Measurements from ENCODE around the gene FCER1G. TPM values are rescaled to one million over a fixed set of nuclear protein-coding genes. Genes with fewer than 3 reads are reported as not detected.
A peak's percentile ranks its signal among the peaks of the same experiment; 100 is the strongest.

The FCER1G gene
- total RNA-seq, 1 experiment from 2014 or later, result 0.64 TPM

DNA sequence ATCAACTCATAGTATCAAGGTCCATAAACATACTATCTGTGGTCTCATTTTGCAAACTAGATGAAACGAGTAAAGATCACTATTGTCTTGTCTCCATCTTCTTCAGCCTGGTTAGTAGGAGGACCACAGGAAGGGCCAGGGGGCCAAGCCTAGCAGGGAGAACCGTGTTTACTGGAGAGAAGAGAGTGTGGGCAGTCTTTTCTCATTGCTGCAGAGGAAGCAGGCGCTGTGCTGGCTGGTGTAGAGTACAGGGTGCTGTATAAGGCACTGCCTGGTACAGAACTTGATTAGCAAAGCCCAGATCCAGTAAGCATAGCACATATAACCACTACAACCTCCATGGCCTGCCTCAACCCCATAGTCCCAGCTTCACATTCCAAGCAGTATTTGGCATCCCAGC, 27.8 kb upstream of the FCER1G start:
- DNase-seq (ENCODE audit: low read depth), result no peak

DNA sequence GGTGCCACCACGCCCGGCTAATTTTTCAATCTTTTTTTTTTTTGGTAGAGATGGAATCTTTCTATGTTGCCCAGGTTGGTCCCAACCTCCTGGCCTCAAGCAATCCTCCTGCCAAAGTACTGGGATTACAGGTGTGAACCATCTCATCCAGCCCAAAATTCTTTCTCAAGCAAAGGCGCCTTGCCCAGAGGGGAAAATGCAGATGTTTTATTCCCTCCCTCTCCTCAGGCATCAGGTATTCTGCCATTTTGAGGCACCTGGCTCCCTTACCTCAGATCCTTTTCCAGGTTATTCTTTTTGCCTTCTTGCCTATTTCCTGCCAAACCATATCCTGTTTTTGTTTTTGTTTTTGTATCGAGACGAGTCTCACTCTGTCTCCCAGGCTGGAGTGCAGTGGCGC, 26.7 kb upstream of the FCER1G start:
- no peak for DNase-seq (ENCODE audit: low read depth)

DNA sequence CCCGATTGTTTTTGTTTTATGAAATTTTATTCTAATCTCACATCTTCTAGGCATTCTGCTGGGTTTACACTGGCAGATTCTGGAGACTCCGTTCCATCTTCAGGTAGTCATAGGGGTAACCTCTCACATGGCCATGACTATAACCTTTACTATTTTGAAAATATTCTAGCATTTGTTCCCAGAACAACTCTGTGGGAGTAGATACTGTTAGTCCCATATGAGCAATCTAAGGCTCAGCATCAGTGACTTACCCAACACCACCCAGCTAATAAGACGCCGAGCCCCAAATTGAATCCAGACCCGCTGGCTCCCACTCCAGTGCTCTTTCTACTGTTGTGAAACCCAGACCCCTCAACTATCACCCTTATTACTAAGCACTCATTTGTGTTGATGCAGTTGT, 26.1 kb upstream of the FCER1G start:
- no peak for DNase-seq (ENCODE audit: low read depth)

DNA sequence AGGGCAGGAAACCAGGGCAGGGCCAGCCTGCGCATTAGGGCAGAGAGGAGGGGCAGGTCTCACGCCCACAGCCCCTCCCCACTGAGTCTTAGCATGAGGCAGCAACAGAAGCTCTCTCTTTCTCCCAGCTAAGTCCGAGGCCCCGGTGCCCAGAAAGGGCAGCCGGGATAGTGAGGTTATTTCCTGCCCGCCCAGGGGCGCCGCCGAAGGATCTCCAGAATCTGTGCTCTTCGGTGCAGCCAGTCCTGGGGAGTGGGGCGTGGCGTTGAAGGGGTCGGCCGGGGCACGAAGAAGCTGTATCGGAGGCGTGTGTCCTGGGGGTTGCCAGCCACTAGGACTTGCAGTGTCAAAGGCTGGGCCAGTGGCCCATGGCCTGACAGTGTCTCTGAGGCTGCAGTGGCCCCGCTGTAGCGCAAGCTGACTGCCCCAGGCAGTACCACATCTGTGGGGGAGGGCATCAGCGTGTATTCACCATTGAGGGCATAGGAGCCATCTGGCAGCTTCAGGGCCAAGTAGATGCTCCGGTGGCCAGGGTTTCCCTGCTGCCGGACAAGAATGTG, 24.1 kb upstream of the FCER1G start:
- DNase-seq (ENCODE audit: low read depth), result no peak

DNA sequence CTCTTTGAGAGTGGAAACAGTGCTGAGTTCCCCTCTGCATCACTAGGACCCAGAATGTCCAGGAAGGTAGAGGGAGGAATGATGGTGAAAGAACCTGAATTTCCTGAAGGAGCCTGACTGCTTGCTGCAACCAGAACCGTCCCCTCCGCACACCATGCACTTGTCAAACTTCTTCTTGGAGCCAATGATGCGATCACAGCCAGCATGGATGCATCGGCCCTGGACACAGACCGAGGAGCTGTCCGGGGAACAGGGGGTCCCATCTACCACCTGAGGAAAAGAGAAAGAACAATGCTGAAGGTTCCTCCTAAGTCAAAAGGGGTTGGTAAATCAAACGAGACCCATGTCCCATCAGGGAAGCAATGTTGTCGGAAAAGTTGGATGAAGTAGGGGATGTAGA, 23.1 kb upstream of the FCER1G start:
- DNase-seq (ENCODE audit: low read depth), result no peak

DNA sequence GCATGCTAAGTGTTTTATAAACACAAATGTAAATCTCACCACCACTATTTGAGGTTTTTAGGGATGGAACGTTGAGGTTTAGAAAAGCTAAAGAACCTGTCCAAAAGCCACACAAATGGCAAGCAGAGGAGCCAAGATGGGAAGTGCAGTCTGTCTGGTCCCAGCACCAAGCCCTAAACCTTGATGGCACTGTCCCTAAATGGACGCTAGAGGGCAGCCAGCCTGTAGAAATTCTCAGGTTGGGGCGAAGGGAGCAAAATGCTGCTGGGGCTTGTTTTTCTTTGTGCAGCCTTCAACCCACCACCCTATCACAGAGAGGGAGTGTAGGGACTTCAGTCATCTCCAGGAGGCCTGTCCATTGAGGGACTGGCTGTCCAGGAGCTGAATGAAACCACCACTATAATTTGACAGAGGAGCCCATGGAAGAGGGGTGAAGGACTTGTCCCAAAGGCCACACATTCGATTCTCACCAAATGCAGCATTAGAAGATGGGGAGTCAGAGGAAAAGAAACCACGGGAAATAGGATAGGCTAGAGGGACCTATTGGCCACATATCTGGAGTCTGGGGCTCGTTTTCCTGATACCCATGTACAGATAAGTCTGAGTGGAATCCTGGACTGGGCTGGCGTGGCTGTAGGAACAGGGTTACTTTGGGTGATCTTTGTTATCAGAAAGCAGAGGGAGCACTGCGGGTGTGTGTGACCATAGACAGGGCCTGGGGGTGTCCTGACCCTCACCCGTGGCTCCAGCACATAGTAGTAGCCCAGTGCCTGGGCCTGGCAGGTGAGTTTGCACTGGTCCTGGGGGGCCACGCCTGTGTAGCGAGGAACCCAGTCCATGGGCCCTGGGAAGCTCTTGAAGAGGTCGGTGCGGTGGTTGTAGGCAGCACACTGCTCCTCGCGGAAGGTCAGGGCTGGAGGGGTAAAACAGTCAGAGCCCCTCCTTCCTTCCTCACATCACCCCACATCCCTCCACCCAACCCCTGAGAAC, 22.3 kb upstream of the FCER1G start:
- peak; percentile 70 for DNase-seq (ENCODE audit: low read depth)

DNA sequence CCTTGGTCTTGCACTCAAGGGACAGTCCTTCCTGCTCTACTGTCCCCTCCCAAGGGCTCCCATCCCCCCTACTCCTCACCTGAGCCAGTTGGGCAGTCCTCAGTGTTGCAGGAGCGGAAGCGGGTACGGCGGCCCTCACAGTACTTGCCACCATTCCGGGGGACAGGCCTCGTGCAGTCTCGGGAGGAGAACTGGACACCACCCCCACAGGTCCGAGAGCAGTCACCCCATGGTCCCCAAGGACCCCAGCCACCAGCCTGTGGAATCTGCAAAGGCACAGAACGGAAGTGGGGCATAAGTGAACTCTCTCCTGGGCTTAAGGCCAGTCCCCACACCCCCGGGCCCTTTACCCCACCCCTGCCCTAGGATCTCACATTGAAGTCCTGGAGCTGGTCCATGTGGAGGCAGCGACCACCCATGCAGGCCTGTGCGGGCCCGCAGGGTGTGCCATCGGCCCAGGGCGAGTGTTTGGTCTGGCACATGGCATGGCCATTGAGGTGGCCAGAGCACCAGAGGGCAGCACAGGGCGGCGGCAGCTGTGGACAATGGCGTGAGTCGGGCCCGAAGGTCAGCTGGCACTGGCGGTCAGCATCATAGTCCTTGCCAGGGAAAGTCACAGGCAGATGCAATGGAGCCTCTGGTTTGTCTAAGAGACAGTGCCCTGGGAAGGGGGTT, 21.4 kb upstream of the FCER1G start:
- no peak for DNase-seq (ENCODE audit: low read depth)

DNA sequence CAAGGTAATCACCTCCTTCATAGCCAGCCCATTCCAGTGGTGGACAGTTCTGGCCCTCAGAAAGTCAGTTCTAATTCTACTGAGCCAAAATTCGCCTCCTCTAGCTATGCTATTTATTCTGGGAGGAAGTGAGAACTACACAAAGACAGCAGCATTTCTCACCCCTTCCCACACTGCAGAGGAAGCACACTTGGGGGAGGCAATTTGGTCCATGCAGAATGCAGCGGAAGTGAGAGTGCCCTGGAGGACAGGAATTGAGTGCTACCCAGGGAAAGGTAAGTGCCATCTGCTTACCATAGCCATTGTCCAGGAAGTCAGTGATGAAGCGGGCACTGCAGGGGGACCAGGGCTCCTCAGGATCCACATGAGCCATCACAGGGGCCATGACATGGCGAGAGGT, 19.9 kb upstream of the FCER1G start:
- no peak for DNase-seq (ENCODE audit: low read depth)

DNA sequence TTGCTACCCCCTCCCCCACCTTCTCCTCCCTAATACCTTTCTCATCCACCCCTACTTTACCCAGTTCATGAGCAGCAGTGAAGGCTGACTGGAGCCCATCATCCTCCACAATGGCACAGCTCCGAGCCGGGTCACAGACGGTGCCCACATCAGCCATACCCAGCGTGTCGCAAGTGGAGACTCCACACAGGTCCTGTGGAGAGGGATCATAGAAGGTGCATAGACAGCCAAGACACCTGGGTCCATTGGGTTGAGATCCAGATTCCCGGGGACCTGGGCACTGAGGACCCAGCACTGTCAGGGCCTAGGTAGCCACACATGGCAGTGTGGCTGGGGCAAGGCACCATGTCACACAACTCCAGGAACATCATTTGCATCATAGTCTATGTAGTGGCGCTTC, 19.0 kb upstream of the FCER1G start:
- DNase-seq (ENCODE audit: low read depth), result no peak

DNA sequence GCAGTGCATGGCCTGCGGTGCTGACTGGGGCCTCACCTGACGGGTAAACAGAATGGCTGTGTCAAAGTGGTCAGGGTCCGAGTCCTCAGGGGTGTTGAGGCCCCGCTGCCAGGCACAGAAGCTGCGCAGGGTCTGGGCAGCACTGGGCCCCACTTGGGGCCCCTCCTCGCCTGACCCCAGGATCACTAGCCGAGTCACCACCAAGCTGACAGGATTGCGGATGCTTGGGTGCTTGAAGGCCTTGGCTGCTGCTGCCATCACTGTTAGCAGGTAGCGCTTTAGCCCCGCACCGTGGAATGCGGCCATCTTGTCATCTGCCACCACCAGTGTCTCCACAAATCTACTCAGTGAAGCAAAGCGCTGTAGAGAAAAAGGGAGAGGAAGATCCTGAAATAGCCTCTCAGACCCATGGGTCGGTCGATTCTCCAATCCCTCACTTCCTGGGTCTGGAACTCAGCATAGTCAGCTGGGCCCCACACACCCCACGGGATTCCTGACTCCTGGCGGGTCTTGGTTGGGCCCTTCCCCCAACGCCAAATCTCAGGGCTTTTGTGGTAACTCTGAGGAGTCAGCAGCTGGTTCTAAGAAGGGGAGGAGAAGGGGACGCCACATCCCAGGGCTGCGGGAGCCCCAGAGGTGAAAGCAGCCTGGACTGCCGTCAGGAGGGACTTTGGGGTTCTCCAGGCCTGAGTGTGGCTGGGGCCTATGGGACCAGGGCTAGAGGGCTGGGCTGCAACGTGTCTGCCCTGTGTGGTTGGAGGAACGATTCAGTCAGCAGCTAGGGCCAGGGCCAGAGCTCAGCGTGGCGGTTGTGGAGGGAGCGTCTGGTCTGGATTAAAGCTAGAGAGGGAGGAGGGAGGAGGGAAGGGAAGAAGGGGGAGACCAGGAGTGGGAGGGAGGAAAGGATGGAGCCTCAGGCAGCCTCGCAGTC, 18.3 kb upstream of the FCER1G start:
- no peak for DNase-seq (ENCODE audit: low read depth)

DNA sequence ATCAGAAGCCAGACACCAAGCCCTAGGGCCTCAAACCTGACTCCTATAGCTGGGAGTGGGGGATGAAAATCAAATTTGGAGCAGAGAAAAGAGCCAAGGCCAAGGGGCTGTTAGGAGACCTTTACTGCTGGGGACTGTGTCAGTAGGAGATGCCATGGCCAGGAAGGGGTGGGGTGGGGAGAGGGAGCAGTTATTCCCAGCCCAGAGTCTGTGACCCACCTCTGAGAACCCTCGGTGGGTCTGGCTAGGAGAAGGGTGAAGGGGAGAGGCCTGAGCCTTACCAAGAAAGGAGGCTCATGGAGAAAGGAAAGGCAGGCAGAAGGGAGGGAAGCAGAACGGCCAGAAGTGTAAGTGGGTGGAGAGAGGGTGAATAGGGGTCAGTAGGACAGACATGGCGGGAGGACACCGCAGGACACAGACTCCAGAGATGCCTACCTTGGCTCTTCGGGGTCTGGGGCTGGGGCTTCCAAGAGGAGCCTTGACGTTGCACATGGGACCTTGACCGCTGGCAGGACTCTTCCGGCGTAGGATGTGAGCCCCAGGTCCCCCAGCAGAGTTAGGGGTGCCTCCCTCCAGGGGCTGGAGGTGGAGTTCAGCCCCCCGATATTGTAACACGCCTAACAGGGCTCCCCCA, 17.4 kb upstream of the FCER1G start:
- no peak for DNase-seq (ENCODE audit: low read depth)

DNA sequence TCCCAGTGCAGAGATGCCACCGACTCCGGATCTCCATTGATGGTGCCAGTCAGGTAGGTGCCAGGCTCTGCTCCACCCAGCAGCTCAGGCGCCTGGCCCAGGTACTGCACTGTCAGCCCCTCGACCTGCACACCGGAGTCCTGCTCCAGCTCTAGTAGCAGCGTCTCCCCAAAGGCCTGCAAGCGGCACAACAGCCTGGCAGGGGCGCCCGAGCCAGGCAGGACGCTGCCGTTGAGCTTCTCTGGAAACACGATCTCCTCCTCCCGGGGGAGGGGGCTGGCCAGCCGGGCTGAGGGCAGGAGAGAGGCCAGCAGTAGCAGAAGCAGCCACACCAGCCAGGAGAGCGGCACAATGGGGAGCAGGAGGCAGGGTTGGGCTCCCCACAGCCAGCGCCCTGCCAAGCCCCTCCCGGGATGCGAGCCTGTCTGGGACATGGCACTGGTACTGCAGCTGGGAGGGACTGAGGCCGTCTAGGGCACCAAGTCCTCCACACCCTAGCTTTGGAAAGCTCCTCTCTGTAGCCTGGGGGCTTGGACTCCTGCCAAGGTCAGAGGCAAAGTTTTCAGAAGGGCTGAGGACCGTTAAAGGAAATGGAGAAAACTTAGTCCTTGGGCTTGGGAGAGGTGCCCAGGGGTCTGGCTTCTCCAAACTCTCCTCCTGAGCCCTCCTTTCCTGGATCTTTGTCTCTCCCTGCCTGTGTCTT, 16.8 kb upstream of the FCER1G start:
- no peak for DNase-seq (ENCODE audit: low read depth)

DNA sequence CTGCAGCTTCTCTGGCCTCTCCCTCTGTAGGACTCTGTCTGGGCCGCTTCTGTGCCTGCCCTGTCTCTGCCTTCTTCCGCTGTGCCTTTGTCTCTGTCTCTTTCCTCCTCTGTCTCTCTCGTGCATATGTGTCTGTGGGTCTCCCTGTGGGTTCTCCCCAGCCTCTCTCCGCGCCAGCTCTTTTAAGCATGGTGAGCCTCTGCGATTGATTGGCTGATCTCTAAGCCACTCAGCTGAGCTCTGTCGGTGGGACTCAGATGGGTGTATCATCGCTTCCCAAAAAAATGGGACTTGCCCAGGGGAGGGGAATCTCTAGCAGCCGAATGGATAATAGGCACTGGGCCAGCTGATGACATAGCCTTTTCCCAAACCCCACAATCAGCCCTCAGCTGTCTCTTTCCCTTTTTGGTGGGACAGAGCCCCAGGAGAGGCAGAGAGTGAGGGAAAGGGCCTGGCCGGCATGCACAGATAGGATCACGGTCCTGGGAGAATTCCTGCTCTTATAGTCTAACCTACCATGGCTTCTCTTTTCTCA, 16.1 kb upstream of the FCER1G start, which contains the start of gene ADAMTS4:
ADAMTS4 (minus strand) TSS at position 158 of the 535 bp plus-strand sequence. CDS start 427 bp downstream, outside the sequence.
- no peak for DNase-seq (ENCODE audit: low read depth)

DNA sequence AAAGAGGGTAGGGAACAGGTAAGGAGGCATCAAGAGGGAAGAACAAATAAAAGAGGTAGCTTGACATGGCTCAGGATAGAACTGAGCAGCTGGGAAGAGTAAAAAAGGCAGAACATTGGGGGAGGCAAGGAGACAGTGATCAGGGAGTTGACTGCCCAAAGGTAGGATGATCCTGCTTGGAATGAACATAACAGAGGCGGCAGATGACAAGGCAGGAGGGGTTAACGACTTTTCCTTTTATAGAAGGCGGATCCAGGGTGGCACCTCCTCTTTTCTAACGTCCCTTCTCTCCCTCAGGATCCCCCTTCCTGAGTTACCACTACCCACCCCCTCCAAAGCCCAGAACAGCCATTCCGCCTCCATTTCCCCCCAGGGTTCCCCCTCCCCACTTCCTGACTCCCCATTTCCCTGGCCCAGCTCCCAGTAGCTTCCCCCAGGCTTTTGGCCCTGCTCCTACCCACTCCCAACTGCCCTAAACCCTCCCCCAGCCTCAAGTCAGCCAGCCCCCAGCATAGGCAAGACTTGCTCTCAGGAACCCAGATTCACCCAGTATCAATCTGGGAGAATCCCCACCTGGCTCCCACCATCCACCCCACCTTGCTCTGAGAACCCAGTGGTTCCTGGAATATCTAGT, 15.5 kb upstream of the FCER1G start:
- no peak for DNase-seq (ENCODE audit: low read depth)

DNA sequence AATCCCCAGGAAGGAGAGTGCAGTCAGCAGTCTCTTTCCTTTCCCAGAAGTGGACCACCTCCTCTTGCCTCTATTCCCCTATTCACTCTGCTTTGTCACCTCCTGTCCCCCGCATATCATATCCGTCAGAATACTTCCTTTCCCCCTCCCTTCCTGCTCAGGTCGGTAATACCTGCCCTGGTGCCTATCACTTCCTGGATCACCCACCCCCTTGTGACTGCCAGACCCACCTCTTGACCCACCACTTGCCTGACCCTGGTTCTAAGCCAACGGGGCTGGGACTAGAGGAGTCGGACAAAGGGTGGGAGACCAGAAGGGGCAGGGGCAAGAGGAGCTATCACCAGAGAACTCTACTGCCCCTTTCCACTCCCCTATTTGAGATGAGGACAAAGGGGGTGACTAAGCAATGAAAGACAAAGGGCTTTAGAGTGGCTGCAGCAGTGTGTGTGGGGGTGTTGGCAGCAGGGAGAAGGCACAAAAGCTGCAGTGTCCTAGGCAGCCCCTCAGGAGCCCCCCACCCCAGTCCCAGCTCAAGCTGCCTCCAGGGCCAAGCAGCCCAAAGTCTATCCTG, 14.6 kb upstream of the FCER1G start:
- DNase-seq (ENCODE audit: low read depth), result peak; percentile 34

DNA sequence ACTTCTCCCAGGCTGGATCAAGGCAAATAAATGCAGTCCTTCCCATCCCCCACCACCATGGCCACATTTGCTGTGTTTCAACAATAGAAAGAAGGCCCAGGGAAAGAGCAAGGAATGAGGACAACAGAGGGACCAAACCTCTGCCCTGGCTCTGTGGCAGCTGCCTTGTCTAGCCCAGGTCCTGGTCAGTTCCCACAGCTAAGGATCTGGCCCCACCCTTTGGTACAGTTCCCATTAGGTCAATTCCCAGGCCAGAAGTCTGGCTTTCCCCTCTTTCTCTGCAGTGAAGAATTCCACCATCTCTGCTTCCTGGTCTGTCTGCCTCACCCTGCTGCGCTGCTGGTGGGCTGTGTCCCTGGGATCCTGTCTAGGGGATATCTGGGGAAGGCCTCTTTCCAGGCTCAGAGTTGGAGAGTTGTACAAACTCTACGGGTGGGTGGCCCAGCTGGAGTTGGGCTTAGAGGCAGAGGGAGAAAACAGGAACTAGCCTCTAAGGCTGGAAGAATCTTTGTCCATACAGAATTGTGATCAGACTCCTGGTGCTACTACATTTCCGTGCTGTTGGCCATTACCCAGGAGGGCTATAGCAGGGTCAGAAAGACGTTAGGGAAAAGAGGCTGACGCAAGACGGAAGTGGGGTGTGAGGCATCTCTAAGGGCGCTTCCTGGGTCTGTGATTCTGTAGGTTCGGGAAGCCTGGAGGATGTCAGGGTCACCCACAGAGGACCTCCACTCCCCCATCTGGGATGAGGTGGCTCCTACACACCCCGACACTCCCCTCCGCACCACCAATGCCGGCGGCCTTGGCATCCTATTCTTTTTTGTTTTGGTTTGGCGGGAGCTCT, 13.9 kb upstream of the FCER1G start:
- peak; percentile 84 for DNase-seq (ENCODE audit: low read depth)

DNA sequence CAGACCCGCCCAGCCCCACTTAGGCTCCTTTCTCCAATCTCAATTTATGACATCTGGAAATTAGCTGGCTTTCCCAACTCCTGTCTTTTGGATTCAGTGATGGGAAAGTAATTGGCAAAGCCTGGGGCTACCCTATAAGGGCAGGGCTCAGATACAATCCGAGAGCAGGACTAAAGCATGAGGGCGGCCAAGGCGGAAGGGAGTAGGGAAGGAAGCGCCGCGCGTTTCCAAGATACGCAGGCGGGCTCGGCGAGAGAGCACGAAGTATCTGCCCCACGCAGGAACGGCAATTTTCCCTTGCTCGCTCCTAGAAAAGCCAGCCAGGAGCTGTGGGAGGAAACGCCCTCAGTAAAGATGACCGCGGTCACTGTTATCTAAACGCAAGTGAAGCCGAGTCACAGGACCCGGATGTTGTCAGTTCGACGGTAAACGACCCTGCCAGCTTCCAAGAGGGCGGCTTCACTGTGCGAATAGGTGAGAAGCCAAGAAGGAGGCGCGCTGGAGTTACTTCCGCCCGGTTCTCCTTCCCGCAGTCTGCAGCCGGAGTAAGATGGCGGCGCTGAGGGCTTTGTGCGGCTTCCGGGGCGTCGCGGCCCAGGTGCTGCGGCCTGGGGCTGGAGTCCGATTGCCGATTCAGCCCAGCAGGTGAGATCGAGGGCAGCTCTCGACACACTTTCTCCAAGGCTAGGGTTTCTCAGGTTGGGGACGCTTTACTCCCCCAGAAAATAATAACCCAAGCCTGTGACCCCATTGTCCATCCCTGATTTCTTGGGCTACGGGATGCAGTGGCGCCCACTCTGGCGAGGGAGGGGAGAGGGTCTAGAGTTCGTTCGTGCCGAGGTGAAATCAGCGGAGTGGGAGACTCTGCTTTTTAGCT, 13.0 kb upstream of the FCER1G start, which contains the start of gene NDUFS2:
NDUFS2 (plus strand) TSS at position 532 of the 877 bp plus-strand sequence; CDS start at position 551, 19 bp downstream.
- DNase-seq (ENCODE audit: low read depth), result peak; percentile 98

All from HT1080 (cell line).